Brain microvascular endothelial cell (primary cell): ENCODE results near the gene STAT3.
"Not testable (repeated sequence)": the region's sequence is repeated elsewhere in the genome, so short reads cannot be mapped to it uniquely, and the experiment has no call there.

ENCODE experiments used
- DNase-seq: peaks from one replicate; pipeline ENCODE4 v3.0.0-alpha.2; 2020
- H3K27ac ChIP-seq: fragments of 250-450 bp; sonication (Bioruptor Pico); 2 replicates; pipeline ENCODE4 v1.5.1; 2020; ENCODE audit warnings: mild to moderate bottlenecking, moderate library complexity
- H3K27me3 ChIP-seq: fragments of 250-450 bp; sonication (Bioruptor Pico); replicated peaks from 2 replicates; pipeline ENCODE4 v1.5.1; 2020; ENCODE audit warnings: mild to moderate bottlenecking
- H3K36me3 ChIP-seq: fragments of 250-450 bp; sonication (Bioruptor Pico); replicated peaks from 2 replicates; pipeline ENCODE4 v1.5.1; 2020; ENCODE audit warnings: mild to moderate bottlenecking
- H3K4me3 ChIP-seq: 2 replicates; pipeline ENCODE4 v1.5.1; 2011; ENCODE audit warnings: low read depth, mild to moderate bottlenecking, control low read depth, low read length, moderate library complexity
- CTCF ChIP-seq: IDR thresholded peaks from 2 replicates; pipeline ENCODE4 v1.5.1; 2011; ENCODE audit warnings: low read depth, mild to moderate bottlenecking, moderate library complexity, low read length, control low read depth, inconsistent platforms; ENCODE audit errors: missing control alignments
- in situ Hi-C: cut with HindIII; loops from 2 replicates; pipeline ENCODE4 v1.10.0; 2017; ENCODE audit warnings: low sequenced_read_pairs, low pct_ligation_motif_present

The STAT3 gene

GRCh38 chr17:42270596-42270995, 117.6 kb downstream of the STAT3 start:
- Histone ChIP-seq H3K4me3 (no peak overlapping the region), H3K27ac (no peak overlapping the region), H3K27me3 (no peaks in the 10 kb centered on the region), H3K36me3 (no peaks in the 10 kb centered on the region)
- in situ Hi-C loops, result no loop called here
- no peak for TF ChIP-seq CTCF
- no peak for DNase-seq

GRCh38 chr17:42270170-42270535, 118.1 kb downstream of the STAT3 start:
- no peak for TF ChIP-seq CTCF
- no peak for DNase-seq
- peak overlapping the region; percentile 56 for H3K27ac ChIP-seq
- H3K4me3 ChIP-seq, result no peak overlapping the region
- no peaks in the 10 kb centered on the region for H3K36me3 ChIP-seq
- in situ Hi-C loops, result no loop called here
- no peaks in the 10 kb centered on the region for H3K27me3 ChIP-seq

GRCh38 chr17:42268236-42268635, 120.0 kb downstream of the STAT3 start:
- Histone ChIP-seq H3K27me3 (no peaks in the 10 kb centered on the region), H3K27ac (no peak overlapping the region), H3K4me3 (no peak overlapping the region), H3K36me3 (no peaks in the 10 kb centered on the region)
- TF ChIP-seq CTCF, result no peak
- in situ Hi-C loops, result no loop called here
- DNase-seq, result no peak

- H3K4me3 ChIP-seq, result no peak overlapping the region
- H3K27me3 ChIP-seq, result no peaks in the 10 kb centered on the region
- H3K36me3 ChIP-seq, result no peaks in the 10 kb centered on the region
- H3K27ac ChIP-seq, result peak overlapping the region; percentile 75
- in situ Hi-C loops, result no loop called here
- DNase-seq, result peak; percentile 91
- no peak for TF ChIP-seq CTCF
Observed at GRCh38 chr17:42266918-42267766, 121.1 kb downstream of the STAT3 start.

GRCh38 chr17:42266462-42266861, 121.8 kb downstream of the STAT3 start:
- peak overlapping the region; percentile 75 for H3K27ac ChIP-seq
- no peak for DNase-seq
- H3K27me3 ChIP-seq, result no peaks in the 10 kb centered on the region
- in situ Hi-C loops, result no loop called here
- no peaks in the 10 kb centered on the region for H3K36me3 ChIP-seq
- H3K4me3 ChIP-seq, result no peak overlapping the region
- TF ChIP-seq CTCF, result no peak

- H3K27me3 ChIP-seq, DNase-seq, in situ Hi-C loops, H3K4me3 ChIP-seq, H3K36me3 ChIP-seq, H3K27ac ChIP-seq: not testable (repeated sequence)
Observed at GRCh38 chr17:42264366-42264765, 123.9 kb downstream of the STAT3 start.
